ENCODE data around the gene SLC22A2. TPM values are rescaled to one million over a fixed set of nuclear protein-coding genes. Genes with fewer than 3 reads are reported as not detected.

SLC22A2 gene
- total and polyA plus RNA-seq, 10 of the 15 experiments (the other 5 are each of a cell fraction or from before 2014, with no cell fraction given): 0.12 TPM; not detected in 9

- peaks cover 7% of the 10 kb centered on the region; the same call in 1 of the 2 replicates for H3K4me1 ChIP-seq (ENCODE audit: control insufficient read depth, insufficient read depth, low read length)
- CTCF ChIA-PET: interaction anchor here (1.3 kb wide), 1 partner anchor 10 kb away, joined by 3 read pairs; no protein-coding TSS in a partner anchor
- DNase-seq (ENCODE audit: low read depth, low spot score) (no peak), FAIRE-seq (no peak), ATAC-seq (peak; percentile 54)
- POLR2A ChIA-PET: no interaction called here
- no TSS peak for BruUV-seq (replicated peaks)
- 41% methylated on average over 7 of the region's 7 CpGs for WGBS (ENCODE audit: insufficient coverage, insufficient replicate concordance, low lambda C conversion rate, missing lambda C conversion rate)
- SMC1A ChIA-PET (ENCODE audit: uncharacterized antibody, unreplicated experiment): no interaction called here
- H3K4me2 ChIP-seq (ENCODE audit: control insufficient read depth, insufficient read depth): no peak overlapping the region
- no peaks in the 10 kb centered on the region for H4K20me1 ChIP-seq (ENCODE audit: control insufficient read depth, insufficient read depth)
- intact Hi-C loops (cut with micrococcal nuclease; ENCODE audit: unreplicated experiment) (no loop called here), in situ Hi-C loops (cut with MboI) (no loop called here)
- H2AFZ ChIP-seq (ENCODE audit: control insufficient read depth, low read depth, low read length): no peak overlapping the region
- TF ChIP-seq FOXM1 (IDR thresholded peaks at IDR 0.05; ENCODE audit: low read depth, low read length): no peak
- H3K27ac ChIP-seq (ENCODE audit: control insufficient read depth, insufficient read depth): no peak overlapping the region
- no peaks in the 10 kb centered on the region; a peak in 2 of 4 replicates for H3K27me3 ChIP-seq (replicated peaks in 1 of 2; ENCODE audit: control insufficient read depth in 2 of 2, insufficient read depth in 2 of 2, low read length in 1 of 2)
- H3K36me3 ChIP-seq (ENCODE audit: control insufficient read depth in 2 of 2, insufficient read depth in 2 of 2, low read length in 1 of 2): no peaks in the 10 kb centered on the region
- H3K79me2 ChIP-seq (ENCODE audit: control insufficient read depth, insufficient read depth, low read length): no peaks in the 10 kb centered on the region
- no peak overlapping the region for H3K4me3 ChIP-seq
- no peaks in the 10 kb centered on the region for H3K9me3 ChIP-seq (replicated peaks; ENCODE audit: control insufficient read depth, insufficient read depth, low read length)
- no peak overlapping the region for H3K9ac ChIP-seq (ENCODE audit: control insufficient read depth, insufficient read depth, low read length)
- RAD21 ChIA-PET (ENCODE audit: unreplicated experiment): no interaction called here
Observed at GRCh38 chr6:160261991-160262680, 3.5 kb upstream of the SLC22A2 start.

DNA sequence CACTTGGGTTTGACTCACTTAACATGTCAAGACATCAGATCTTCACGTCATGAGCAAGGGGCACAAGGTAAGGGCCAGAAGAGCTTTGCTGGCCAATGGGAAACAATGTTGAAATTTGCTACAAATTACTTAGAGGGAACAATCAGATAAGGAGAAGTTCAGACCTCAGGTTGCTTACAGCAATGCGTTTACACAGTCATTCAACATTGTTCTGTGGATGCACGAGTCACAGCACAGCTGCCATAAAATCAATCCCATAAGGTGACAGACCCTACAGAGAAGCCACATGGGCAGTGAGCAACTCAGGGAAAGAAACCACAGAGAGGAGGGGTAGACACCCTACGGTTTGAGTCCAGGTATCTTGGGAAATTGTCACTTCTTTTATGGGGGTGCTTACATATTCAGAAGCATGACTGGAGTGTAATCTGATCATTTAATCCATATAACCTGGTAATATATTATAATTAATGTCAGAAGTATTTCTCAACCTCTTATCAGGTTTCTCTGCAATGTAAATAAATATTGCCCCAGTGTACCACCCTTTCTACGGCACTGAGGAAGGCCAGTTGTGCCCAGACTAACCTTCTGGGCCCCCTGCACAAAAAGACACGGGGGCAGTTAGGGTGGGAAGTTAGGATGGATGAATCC is 2.3 kb upstream of the SLC22A2 start:
- ChIA-PET CTCF (no interaction called here), POLR2A (no interaction called here), SMC1A (ENCODE audit: uncharacterized antibody, unreplicated experiment) (no interaction called here), RAD21 (ENCODE audit: unreplicated experiment) (no interaction called here)
- no peak overlapping the region for H2AFZ ChIP-seq (ENCODE audit: control insufficient read depth, low read depth, low read length)
- no peaks in the 10 kb centered on the region for H3K36me3 ChIP-seq (ENCODE audit: control insufficient read depth in 2 of 2, insufficient read depth in 2 of 2, low read length in 1 of 2)
- WGBS (ENCODE audit: insufficient coverage, insufficient replicate concordance, low lambda C conversion rate, missing lambda C conversion rate): 9% methylated on average over 6 of the region's 6 CpGs
- no peaks in the 10 kb centered on the region for H4K20me1 ChIP-seq (ENCODE audit: control insufficient read depth, insufficient read depth)
- H3K4me2 ChIP-seq (ENCODE audit: control insufficient read depth, insufficient read depth): no peak overlapping the region
- no peaks in the 10 kb centered on the region for H3K9me3 ChIP-seq (replicated peaks; ENCODE audit: control insufficient read depth, insufficient read depth, low read length)
- DNase-seq (ENCODE audit: low read depth, low spot score) (no peak), FAIRE-seq (no peak), ATAC-seq (no peak)
- no TSS peak for BruUV-seq (replicated peaks)
- no peak overlapping the region for H3K27ac ChIP-seq (ENCODE audit: control insufficient read depth, insufficient read depth)
- TF ChIP-seq MTA2 (IDR thresholded peaks at IDR 0.05; ENCODE audit: low read depth): no peak
- TF ChIP-seq ZBTB4 (CRISPR knock-in tag; IDR thresholded peaks at IDR 0.05): no peak
- TF ChIP-seq YBX1 (IDR thresholded peaks at IDR 0.05): no peak
- no peak for TF ChIP-seq BMI1 (IDR thresholded peaks at IDR 0.05; ENCODE audit: borderline replicate concordance)
- TF ChIP-seq IRF3 (IDR thresholded peaks at IDR 0.05): no peak
- no peak for TF ChIP-seq SREBF2 (IDR thresholded peaks at IDR 0.05; ENCODE audit: low read length)
- TF ChIP-seq CREB1 (IDR thresholded peaks at IDR 0.05; ENCODE audit: low read depth): no peak
- no peak for TF ChIP-seq CHD4 (IDR thresholded peaks at IDR 0.05)
- TF ChIP-seq ZNF274 (IDR thresholded peaks at IDR 0.05; ENCODE audit: insufficient read depth, insufficient read length): no peak
- TF ChIP-seq SPI1 (IDR thresholded peaks at IDR 0.05; ENCODE audit: borderline replicate concordance, insufficient read depth, low read depth, low read length): no peak
- no peak for TF ChIP-seq STAT1 (conservative IDR thresholded peaks at IDR 0.05)
- no peak for TF ChIP-seq NR2F1 (conservative IDR thresholded peaks at IDR 0.05)
- no peaks in the 10 kb centered on the region; a peak in 2 of 4 replicates for H3K27me3 ChIP-seq (replicated peaks in 1 of 2; ENCODE audit: control insufficient read depth in 2 of 2, insufficient read depth in 2 of 2, low read length in 1 of 2)
- peaks cover 4% of the 10 kb centered on the region; the same call in 1 of the 2 replicates for H3K4me1 ChIP-seq (ENCODE audit: control insufficient read depth, insufficient read depth, low read length)
- in situ Hi-C loops (cut with MboI): no loop called here
- no peak overlapping the region for H3K4me3 ChIP-seq
- intact Hi-C loops (cut with micrococcal nuclease; ENCODE audit: unreplicated experiment): no loop called here
- no peak overlapping the region for H3K9ac ChIP-seq (ENCODE audit: control insufficient read depth, insufficient read depth, low read length)
- no peaks in the 10 kb centered on the region for H3K79me2 ChIP-seq (ENCODE audit: control insufficient read depth, insufficient read depth, low read length)

All from GM12878 (cell line).